ENCODE measurements around the gene CLTA. TPM values are rescaled to one million over a fixed set of nuclear protein-coding genes. Genes with fewer than 3 reads are reported as not detected.

The CLTA gene
- total RNA-seq, 1 donor from 2014 or later = 63.0 TPM

Other genes starting within 250 kb of the CLTA start
- gene OR2S2, start 232.8 kb upstream of the CLTA start, total RNA-seq = not detected
- gene RECK, start 154.0 kb upstream of the CLTA start, total RNA-seq = 4.6 TPM
- 6.7 TPM for gene GLIPR2, start 54.2 kb upstream of the CLTA start, total RNA-seq
- gene CCIN, start 21.5 kb upstream of the CLTA start, total RNA-seq = not detected
- 12.4 TPM for gene GNE, start 67.5 kb downstream of the CLTA start, total RNA-seq
- 20.1 TPM for gene RNF38, start 209.3 kb downstream of the CLTA start, total RNA-seq

All from Right ventricle myocardium superior (tissue), 1 donor.